Left hindlimb (tissue), 1 donor: ENCODE results near the gene ACP6.

Source experiments
- DNase-seq: peaks from one replicate; pipeline ENCODE4 v3.0.0-alpha.2; 2018

The ACP6 gene

GRCh38 chr1:147648933-147649332 lies 21.4 kb downstream of the ACP6 start:
- DNase-seq: no peak

GRCh38 chr1:147647796-147648633 lies 22.3 kb downstream of the ACP6 start:
- DNase-seq: no peak

GRCh38 chr1:147643974-147644373 lies 26.4 kb downstream of the ACP6 start:
- no peak for DNase-seq

GRCh38 chr1:147641695-147642592 lies 28.4 kb downstream of the ACP6 start:
- no peak for DNase-seq

GRCh38 chr1:147641291-147641690 lies 29.0 kb downstream of the ACP6 start:
- no peak for DNase-seq

GRCh38 chr1:147640553-147641165 lies 29.7 kb downstream of the ACP6 start:
- no peak for DNase-seq

GRCh38 chr1:147636314-147636713 lies 34.0 kb downstream of the ACP6 start:
- no peak for DNase-seq

GRCh38 chr1:147635342-147635741 lies 35.0 kb downstream of the ACP6 start:
- no peak for DNase-seq

GRCh38 chr1:147634645-147635044 lies 35.7 kb downstream of the ACP6 start:
- DNase-seq: no peak

- DNase-seq: no peak
Observed at GRCh38 chr1:147633759-147634158, 36.6 kb downstream of the ACP6 start.

- no peak for DNase-seq
Observed at GRCh38 chr1:147631839-147632238, 38.5 kb downstream of the ACP6 start.

GRCh38 chr1:147630447-147630846 lies 39.9 kb downstream of the ACP6 start:
- no peak for DNase-seq

GRCh38 chr1:147630022-147630421 lies 40.3 kb downstream of the ACP6 start:
- DNase-seq: no peak

- DNase-seq: no peak
Observed at GRCh38 chr1:147628441-147628840, 41.9 kb downstream of the ACP6 start.

GRCh38 chr1:147627435-147628110 lies 42.8 kb downstream of the ACP6 start:
- DNase-seq: no peak

- DNase-seq: no peak
Observed at GRCh38 chr1:147626739-147627138, 43.6 kb downstream of the ACP6 start.

- no peak for DNase-seq
Observed at GRCh38 chr1:147626291-147626690, 44.0 kb downstream of the ACP6 start.

- no peak for DNase-seq
Observed at GRCh38 chr1:147625362-147625995, 44.8 kb downstream of the ACP6 start.

- DNase-seq: no peak
Observed at GRCh38 chr1:147624529-147624928, 45.8 kb downstream of the ACP6 start.

- no peak for DNase-seq
Observed at GRCh38 chr1:147624011-147624410, 46.3 kb downstream of the ACP6 start.

- DNase-seq: no peak
Observed at GRCh38 chr1:147622731-147623130, 47.6 kb downstream of the ACP6 start.

- DNase-seq: no peak
Observed at GRCh38 chr1:147620543-147620942, 49.8 kb downstream of the ACP6 start.
